GM12892 (cell line): ENCODE measurements around the gene MANSC4.
"Not testable (repeated sequence)": the region's sequence is repeated elsewhere in the genome, so short reads cannot be mapped to it uniquely, and the experiment has no call there.

Source experiments
- DNase-seq: peaks from one replicate; pipeline ENCODE4 v3.0.0; 2011; ENCODE audit not compliant: insufficient read length
- FAIRE-seq: peaks from 2 replicates; lab custom pipeline; 2011; peaks lifted over from hg19 to GRCh38; lab: Jason Lieb, UNC
- POLR2A ChIP-seq: IDR thresholded peaks from 2 replicates; pipeline ENCODE4 v1.6.1; 2011; ENCODE audit warnings: low read depth, low read length, control low read depth
- POLR2AphosphoS5 ChIP-seq: IDR thresholded peaks from 2 replicates; pipeline ENCODE4 v1.6.1; 2011; ENCODE audit warnings: low read depth, low read length, control low read depth
- TAF1 ChIP-seq: IDR thresholded peaks from 2 replicates; pipeline ENCODE4 v1.6.1; 2011; ENCODE audit warnings: low read depth, mild to moderate bottlenecking, control low read depth, low read length, borderline replicate concordance

Gene MANSC4

GRCh38 chr12:27772328-27773049, 7.5 kb downstream of the MANSC4 start:
- no peak for TF ChIP-seq TAF1
- TF ChIP-seq POLR2A, result no peak
- no peak for TF ChIP-seq POLR2AphosphoS5
- DNase-seq, result no peak

GRCh38 chr12:27771481-27772327, 8.3 kb downstream of the MANSC4 start:
- FAIRE-seq, result no peak
- TF ChIP-seq POLR2A (no peak), TAF1 (no peak), POLR2AphosphoS5 (no peak)

More at GRCh38 chr12:27772328-27773049, 7.5 kb downstream of the MANSC4 start:
- FAIRE-seq, result no peak

GRCh38 chr12:27769142-27769673, 10.8 kb downstream of the MANSC4 start:
- FAIRE-seq, result no peak
- DNase-seq, result no peak
- no peak for TF ChIP-seq POLR2AphosphoS5
- TF ChIP-seq TAF1, result no peak
- no peak for TF ChIP-seq POLR2A

More at GRCh38 chr12:27771481-27772327, 8.3 kb downstream of the MANSC4 start:
- no peak for DNase-seq

- DNase-seq, result no peak
- FAIRE-seq, result peak; percentile 70
- TF ChIP-seq POLR2AphosphoS5 (no peak), TAF1 (no peak), POLR2A (no peak)
Observed at GRCh38 chr12:27766587-27766986, 13.4 kb downstream of the MANSC4 start.

- DNase-seq (no peak), FAIRE-seq (no peak)
- TF ChIP-seq TAF1 (no peak), POLR2AphosphoS5 (no peak), POLR2A (no peak)
Observed at GRCh38 chr12:27762757-27763156, 17.3 kb downstream of the MANSC4 start.

GRCh38 chr12:27756670-27757195, 23.3 kb downstream of the MANSC4 start:
- DNase-seq (no peak), FAIRE-seq (no peak)
- no peak for TF ChIP-seq TAF1
- no peak for TF ChIP-seq POLR2AphosphoS5

GRCh38 chr12:27754795-27755194, 25.2 kb downstream of the MANSC4 start:
- DNase-seq (no peak), FAIRE-seq (no peak)
- TF ChIP-seq POLR2AphosphoS5 (no peak), POLR2A (no peak), TAF1 (no peak)

- no peak for FAIRE-seq
- TF ChIP-seq TAF1, result no peak
- no peak for TF ChIP-seq POLR2AphosphoS5
- no peak for TF ChIP-seq POLR2A
- DNase-seq, result no peak
Observed at GRCh38 chr12:27751386-27752047, 28.5 kb downstream of the MANSC4 start.

- FAIRE-seq, result no peak
- TF ChIP-seq POLR2A, result no peak
- no peak for TF ChIP-seq TAF1
- TF ChIP-seq POLR2AphosphoS5, result no peak
- DNase-seq, result no peak
Observed at GRCh38 chr12:27747111-27747820, 32.8 kb downstream of the MANSC4 start.

- FAIRE-seq, DNase-seq: not testable (repeated sequence)
Observed at GRCh38 chr12:27745734-27746133, 34.3 kb downstream of the MANSC4 start.
